ENCODE measurements around the gene SLC1A4. TPM values are rescaled to one million over a fixed set of nuclear protein-coding genes. Genes with fewer than 3 reads are reported as not detected.

Gene SLC1A4
- polyA plus RNA-seq, 1 donor from 2014 or later, result 33.8 TPM

DNA sequence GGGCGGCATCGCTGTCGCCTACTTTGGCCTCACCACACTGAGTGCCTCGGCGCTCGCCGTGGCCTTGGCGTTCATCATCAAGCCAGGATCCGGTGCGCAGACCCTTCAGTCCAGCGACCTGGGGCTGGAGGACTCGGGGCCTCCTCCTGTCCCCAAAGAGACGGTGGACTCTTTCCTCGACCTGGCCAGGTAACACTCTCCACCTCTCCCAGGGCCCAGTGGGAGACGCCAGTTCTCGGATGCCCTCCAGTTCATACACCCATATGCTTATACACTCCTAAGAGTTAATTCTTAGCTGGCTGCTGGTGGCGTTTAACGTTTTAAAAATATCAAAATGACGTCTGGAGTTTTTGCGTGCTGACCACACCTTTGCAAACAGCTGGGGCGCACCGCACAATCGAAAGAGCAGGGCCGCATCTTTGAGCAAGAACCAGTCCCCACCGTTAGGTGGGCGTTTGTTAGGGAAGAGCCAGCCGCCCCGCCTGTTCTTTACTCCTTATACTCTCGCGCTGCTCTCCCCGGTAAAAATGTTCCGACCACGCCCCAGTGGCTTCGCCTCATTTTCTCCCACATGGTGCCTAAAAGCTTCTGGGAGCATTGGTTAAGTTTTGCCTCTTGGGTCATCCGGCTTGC lies 899 bp downstream of the SLC1A4 start:
- no peaks in the 10 kb centered on the region for H3K27me3 ChIP-seq (ENCODE audit: insufficient read depth, low read depth, low read length)
- H2AFZ ChIP-seq (ENCODE audit: low read depth, low read length), result no peak overlapping the region
- H3K9me3 ChIP-seq (ENCODE audit: low read length), result no peaks in the 10 kb centered on the region
- no peaks in the 10 kb centered on the region for H3K36me3 ChIP-seq (ENCODE audit: insufficient read depth, low read length)
- no peaks in the 10 kb centered on the region for H3K9me2 ChIP-seq (ENCODE audit: insufficient read depth, low read length)
- H3K27ac ChIP-seq (ENCODE audit: low read length), result peak overlapping the region; percentile 95
- H4K20me1 ChIP-seq (ENCODE audit: insufficient read depth), result no peaks in the 10 kb centered on the region
- H3K4me2 ChIP-seq (ENCODE audit: low read length), result peak overlapping the region; percentile 98
- no peaks in the 10 kb centered on the region for H3F3A ChIP-seq (ENCODE audit: insufficient read depth, low read length, poor library complexity, severe bottlenecking)
- H3K4me3 ChIP-seq (ENCODE audit: low read length), result peak overlapping the region; percentile 96
- TF ChIP-seq EP300 (conservative IDR thresholded peaks at IDR 0.05; ENCODE audit: poor library complexity, severe bottlenecking) (no peak), RAD21 (conservative IDR thresholded peaks at IDR 0.05) (no peak), TAF1 (IDR thresholded peaks at IDR 0.05; ENCODE audit: low read depth) (no peak), SMC3 (conservative IDR thresholded peaks at IDR 0.05; ENCODE audit: poor library complexity) (no peak), EZH2 (IDR thresholded peaks at IDR 0.05; ENCODE audit: borderline replicate concordance, insufficient read depth, low read length, poor library complexity, severe bottlenecking) (no peak), POLR2AphosphoS5 (IDR thresholded peaks at IDR 0.05) (no peak), CTCF (IDR thresholded peaks at IDR 0.05; ENCODE audit: poor library complexity, severe bottlenecking) (no peak), MXI1 (conservative IDR thresholded peaks at IDR 0.05; ENCODE audit: poor library complexity, severe bottlenecking) (no peak)
- TF ChIP-seq, protein P1, sequence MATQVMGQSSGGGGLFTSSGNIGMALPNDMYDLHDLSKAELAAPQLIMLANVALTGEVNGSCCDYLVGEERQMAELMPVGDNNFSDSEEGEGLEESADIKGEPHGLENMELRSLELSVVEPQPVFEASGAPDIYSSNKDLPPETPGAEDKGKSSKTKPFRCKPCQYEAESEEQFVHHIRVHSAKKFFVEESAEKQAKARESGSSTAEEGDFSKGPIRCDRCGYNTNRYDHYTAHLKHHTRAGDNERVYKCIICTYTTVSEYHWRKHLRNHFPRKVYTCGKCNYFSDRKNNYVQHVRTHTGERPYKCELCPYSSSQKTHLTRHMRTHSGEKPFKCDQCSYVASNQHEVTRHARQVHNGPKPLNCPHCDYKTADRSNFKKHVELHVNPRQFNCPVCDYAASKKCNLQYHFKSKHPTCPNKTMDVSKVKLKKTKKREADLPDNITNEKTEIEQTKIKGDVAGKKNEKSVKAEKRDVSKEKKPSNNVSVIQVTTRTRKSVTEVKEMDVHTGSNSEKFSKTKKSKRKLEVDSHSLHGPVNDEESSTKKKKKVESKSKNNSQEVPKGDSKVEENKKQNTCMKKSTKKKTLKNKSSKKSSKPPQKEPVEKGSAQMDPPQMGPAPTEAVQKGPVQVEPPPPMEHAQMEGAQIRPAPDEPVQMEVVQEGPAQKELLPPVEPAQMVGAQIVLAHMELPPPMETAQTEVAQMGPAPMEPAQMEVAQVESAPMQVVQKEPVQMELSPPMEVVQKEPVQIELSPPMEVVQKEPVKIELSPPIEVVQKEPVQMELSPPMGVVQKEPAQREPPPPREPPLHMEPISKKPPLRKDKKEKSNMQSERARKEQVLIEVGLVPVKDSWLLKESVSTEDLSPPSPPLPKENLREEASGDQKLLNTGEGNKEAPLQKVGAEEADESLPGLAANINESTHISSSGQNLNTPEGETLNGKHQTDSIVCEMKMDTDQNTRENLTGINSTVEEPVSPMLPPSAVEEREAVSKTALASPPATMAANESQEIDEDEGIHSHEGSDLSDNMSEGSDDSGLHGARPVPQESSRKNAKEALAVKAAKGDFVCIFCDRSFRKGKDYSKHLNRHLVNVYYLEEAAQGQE (IDR thresholded peaks at IDR 0.05; ENCODE audit: borderline replicate concordance), result no peak
- H3K79me2 ChIP-seq (replicated peaks; ENCODE audit: insufficient read depth, low read length), result peaks cover 34% of the 10 kb centered on the region
- peak overlapping the region; percentile 97 for H3K9ac ChIP-seq (ENCODE audit: low read length)

GRCh38 chr2:64990876-64991275 lies 1.7 kb downstream of the SLC1A4 start:
- Histone ChIP-seq H3K4me3 (ENCODE audit: low read length) (peak overlapping the region; percentile 96), H3F3A (ENCODE audit: insufficient read depth, low read length, poor library complexity, severe bottlenecking) (no peaks in the 10 kb centered on the region), H3K9me2 (ENCODE audit: insufficient read depth, low read length) (no peaks in the 10 kb centered on the region), H3K27ac (ENCODE audit: low read length) (no peak overlapping the region), H4K20me1 (ENCODE audit: insufficient read depth) (no peaks in the 10 kb centered on the region), H3K4me2 (ENCODE audit: low read length) (peak overlapping the region; percentile 98), H3K36me3 (ENCODE audit: insufficient read depth, low read length) (no peaks in the 10 kb centered on the region), H3K27me3 (ENCODE audit: insufficient read depth, low read depth, low read length) (no peaks in the 10 kb centered on the region), H2AFZ (ENCODE audit: low read depth, low read length) (no peak overlapping the region), H3K9ac (ENCODE audit: low read length) (no peak overlapping the region), H3K9me3 (ENCODE audit: low read length) (no peaks in the 10 kb centered on the region), H3K79me2 (replicated peaks; ENCODE audit: insufficient read depth, low read length) (peaks cover 34% of the 10 kb centered on the region)
- TF ChIP-seq EP300 (conservative IDR thresholded peaks at IDR 0.05; ENCODE audit: poor library complexity, severe bottlenecking) (no peak), TAF1 (IDR thresholded peaks at IDR 0.05; ENCODE audit: low read depth) (no peak), CTCF (IDR thresholded peaks at IDR 0.05; ENCODE audit: poor library complexity, severe bottlenecking) (no peak), SMC3 (conservative IDR thresholded peaks at IDR 0.05; ENCODE audit: poor library complexity) (no peak), POLR2AphosphoS5 (IDR thresholded peaks at IDR 0.05) (no peak), EZH2 (IDR thresholded peaks at IDR 0.05; ENCODE audit: borderline replicate concordance, insufficient read depth, low read length, poor library complexity, severe bottlenecking) (no peak), MXI1 (conservative IDR thresholded peaks at IDR 0.05; ENCODE audit: poor library complexity, severe bottlenecking) (no peak), RAD21 (conservative IDR thresholded peaks at IDR 0.05) (no peak)
- TF ChIP-seq, protein P1 (IDR thresholded peaks at IDR 0.05; ENCODE audit: borderline replicate concordance), result no peak

Data from neural cell (in vitro differentiated cells).